ENCODE data around the gene TNFAIP8L3.

DNA sequence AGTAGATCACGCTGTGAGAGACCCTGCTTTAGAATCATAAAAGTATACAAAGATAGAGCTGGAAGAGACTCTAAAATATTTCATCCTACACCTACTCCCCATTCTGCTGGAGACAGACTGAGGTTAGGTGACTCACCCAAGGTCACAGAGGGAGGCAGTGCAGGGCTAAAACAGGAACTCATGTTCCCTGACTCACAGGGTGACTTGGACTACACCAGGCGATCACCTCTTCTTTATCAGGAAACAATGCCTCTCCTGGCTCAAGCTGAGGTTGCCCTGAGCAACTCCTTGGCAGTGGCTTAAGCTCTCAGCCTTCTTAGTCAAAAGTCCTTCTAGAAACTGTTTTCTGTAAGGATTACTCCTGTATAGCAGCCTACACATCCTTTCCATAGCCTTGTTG, 26.4 kb upstream of the TNFAIP8L3 start:
- TF ChIP-seq, protein P1, sequence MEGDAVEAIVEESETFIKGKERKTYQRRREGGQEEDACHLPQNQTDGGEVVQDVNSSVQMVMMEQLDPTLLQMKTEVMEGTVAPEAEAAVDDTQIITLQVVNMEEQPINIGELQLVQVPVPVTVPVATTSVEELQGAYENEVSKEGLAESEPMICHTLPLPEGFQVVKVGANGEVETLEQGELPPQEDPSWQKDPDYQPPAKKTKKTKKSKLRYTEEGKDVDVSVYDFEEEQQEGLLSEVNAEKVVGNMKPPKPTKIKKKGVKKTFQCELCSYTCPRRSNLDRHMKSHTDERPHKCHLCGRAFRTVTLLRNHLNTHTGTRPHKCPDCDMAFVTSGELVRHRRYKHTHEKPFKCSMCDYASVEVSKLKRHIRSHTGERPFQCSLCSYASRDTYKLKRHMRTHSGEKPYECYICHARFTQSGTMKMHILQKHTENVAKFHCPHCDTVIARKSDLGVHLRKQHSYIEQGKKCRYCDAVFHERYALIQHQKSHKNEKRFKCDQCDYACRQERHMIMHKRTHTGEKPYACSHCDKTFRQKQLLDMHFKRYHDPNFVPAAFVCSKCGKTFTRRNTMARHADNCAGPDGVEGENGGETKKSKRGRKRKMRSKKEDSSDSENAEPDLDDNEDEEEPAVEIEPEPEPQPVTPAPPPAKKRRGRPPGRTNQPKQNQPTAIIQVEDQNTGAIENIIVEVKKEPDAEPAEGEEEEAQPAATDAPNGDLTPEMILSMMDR (IDR thresholded peaks at IDR 0.05 in 4 of 5, conservative IDR thresholded peaks at IDR 0.05 in 1 of 5), result no peak
- TF ChIP-seq POLR2A (IDR thresholded peaks at IDR 0.05), result no peak
